NCI-H1930 (cell line): Measurements from ENCODE around the gene KLF2.

Experiments
- DNase-seq, 2 experiments: peaks; one replicate each; lab custom pipeline; 2025; lab: John Stamatoyannopoulos, UW

The KLF2 gene

DNA sequence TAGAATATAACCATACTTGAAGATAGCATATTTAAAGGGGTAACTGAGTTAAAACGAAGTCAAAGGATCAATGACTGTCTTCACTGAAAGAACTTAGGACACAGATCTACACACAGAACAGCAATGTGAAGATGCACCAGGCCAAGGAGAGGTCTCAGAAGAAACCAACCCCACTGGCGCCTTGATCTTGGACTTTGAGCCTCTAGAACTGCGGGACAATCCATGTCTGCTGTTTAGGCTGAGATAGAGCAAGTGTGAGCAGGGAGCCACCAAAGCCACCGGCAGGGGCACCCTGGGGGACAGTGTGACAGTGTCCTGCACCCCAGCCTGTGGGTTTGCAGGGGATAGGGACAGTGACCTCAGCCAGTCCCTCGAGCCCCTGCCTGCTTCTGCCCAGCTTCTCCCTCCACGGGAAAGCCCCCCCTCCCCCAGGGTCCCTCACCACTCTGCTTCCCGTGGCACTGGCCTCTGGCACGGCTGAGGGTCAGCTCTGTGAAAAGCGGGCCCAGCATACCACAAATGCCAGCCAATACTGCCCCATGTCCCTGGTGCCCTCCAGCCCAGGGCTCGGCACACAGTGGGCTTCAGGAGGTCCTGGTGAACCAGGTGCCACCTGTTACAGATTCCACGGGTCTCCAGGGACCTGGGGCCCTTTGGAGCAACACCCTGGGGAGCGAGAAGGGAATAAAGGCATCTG, 40.8 kb downstream of the KLF2 start:
- DNase-seq: no peak

- no peak for DNase-seq
Observed at GRCh38 chr19:16366056-16366432, 41.4 kb downstream of the KLF2 start.

DNA sequence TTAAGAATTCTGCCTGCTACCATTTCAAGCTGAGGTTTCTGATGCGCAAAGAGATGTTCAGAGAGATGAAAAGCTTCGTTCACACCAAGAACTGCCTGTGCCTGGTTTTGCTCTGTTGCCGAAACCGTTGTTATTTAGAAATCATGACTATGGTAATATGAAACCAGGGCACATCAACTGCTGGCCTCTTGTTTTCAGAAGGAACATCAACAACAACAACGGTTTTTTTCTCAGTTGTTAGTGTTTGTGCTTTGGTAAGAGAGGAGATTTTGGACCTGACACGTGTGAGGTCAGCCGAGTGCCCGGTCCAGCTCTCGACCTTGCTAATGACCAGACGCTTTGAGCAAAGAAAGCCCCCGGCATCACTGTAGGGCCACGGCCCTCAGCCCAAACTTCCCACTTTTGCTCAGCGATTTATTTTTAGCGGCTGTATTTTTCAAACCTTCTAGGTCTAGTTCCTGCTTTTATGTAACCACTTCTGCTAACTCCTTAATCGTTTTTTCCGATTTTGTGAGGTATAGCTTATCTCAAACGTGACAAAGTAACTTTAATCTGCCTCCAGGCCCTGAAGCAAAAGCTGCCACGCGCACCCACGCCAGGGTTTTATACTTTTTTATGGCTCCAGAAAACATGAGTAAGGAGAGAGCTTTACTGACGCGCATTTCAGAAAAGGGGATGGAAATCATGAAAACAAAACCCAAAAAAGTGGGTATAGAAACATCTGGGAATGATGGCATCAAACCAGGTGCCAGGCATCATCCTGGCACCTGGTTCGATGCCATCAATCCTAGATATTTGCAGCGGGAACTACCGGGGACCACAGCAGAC, 42.0 kb downstream of the KLF2 start:
- DNase-seq: no peak

GRCh38 chr19:16367261-16367683, 42.6 kb downstream of the KLF2 start:
- no peak for DNase-seq

GRCh38 chr19:16368385-16369305, 44.0 kb downstream of the KLF2 start:
- no peak for DNase-seq

- DNase-seq: no peak
Observed at GRCh38 chr19:16369306-16369663, 44.7 kb downstream of the KLF2 start.

- no peak for DNase-seq
Observed at GRCh38 chr19:16369664-16370576, 45.3 kb downstream of the KLF2 start.

DNA sequence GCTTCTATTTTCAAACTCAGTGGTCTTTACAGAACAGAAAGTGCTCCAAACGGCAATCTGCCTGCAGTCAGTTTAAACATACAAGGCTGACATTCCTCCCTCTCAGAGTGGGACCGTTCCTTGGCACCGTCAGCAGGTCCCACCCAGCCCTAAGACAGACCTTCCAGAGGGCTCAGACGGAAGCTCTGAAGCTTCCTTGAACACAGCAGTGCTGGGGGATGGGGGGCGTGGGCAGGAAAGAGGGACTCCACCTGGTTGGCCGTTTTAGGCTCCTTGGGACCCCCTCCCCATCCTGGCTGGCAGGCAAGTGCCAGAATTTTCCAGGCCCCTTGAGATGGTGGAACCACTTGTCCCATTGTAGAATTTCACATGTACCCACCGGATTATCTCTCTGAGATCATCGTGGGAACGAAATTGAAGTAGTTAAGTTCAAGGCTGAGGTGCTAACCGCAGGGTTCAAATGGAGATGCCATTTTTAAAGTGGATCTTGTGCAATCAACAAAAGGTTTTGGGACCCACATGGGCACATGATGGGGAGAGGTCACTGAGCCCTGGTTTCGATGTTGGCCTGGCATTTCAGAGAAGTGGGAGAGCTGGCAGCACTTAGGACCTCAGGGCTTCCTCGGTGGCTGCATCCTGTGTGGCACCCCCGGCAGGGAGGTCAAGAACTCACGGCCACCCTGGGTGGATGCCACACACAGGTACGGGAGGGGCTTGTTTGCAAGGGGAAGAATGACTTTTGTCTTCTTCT, 46.2 kb downstream of the KLF2 start:
- DNase-seq: no peak

DNA sequence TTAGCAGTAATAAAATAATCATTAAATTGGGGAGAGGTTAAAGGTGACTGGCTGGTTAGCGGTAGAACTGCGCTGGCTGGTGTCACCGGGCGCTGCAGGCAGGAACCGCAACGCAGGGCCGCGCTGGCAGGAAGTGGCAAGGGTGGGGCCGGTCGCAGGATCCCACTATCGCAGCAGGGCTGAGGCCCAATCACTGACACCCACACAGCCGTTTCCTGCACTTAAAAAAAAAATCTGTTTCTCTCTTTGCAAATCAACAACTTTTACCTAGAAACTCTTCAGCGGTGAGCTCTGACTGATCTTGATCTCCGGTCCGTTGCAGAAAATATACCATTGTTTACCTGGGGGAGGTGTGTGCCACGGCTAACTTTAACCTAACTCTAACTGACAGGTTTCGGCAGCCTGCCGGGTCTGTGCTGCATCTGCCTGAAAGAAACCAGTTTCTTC, 46.9 kb downstream of the KLF2 start:
- DNase-seq: no peak

DNA sequence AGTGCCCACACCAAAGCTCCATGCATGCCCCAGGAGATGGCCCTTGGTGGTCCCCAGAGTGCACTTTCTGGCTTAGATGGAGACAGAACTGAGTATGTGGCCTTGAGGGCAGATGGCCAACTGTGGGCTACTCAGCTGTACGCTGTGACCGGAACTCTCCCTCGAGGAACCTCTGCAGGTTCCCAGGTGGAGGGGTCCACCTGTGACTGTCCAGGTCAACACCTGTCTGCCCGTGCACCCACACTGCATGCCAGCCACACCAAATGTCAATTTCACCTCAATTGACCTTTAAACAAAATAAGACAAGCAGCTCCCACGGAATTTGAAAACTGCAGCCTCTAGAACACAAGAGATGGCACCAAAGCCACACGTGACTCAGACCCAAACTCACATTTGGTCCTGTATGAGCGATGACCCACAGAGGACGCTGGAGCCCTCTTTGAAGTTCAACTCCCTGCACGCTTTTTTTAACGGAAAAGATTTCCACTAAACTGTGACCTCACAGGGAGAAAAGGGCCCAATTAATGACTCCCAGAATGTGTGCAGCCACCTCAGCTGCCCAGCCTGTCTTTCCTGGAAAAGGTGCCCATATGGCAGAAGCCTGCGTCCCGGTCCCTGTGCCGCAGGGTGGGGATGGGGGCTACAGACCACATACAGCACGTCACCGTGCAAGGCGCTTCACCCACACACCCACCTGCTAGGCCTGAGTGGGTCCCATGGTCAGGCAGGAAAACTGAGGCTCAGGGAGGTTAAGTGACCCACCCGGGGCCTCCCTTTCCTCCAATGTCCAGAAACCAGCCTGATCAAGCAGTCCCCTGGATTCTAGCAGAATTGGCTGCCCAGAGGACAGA, 47.7 kb downstream of the KLF2 start:
- DNase-seq: no peak

- DNase-seq: no peak
Observed at GRCh38 chr19:16373079-16373478, 48.5 kb downstream of the KLF2 start.

- DNase-seq: no peak
Observed at GRCh38 chr19:16373532-16373931, 48.9 kb downstream of the KLF2 start.

DNA sequence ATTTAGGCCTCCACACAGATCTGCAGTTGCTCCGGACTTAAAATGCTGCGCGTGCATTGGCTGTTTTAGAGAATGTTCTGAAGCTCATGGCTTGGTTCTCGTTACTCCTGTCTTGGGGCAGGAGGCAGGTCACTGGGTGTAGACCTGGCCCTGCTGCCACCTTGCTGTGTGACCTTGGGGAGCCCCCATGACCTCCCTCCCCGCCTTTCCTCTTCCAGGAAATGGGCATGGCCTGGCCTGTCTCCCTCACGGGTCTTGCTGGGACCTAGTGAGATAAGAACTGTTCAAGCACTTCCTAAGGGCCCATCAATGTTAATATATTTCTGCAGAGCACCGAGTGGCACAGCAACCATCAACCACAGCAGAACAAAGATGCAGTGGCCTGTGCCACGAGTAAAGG, 49.4 kb downstream of the KLF2 start:
- DNase-seq: no peak

DNA sequence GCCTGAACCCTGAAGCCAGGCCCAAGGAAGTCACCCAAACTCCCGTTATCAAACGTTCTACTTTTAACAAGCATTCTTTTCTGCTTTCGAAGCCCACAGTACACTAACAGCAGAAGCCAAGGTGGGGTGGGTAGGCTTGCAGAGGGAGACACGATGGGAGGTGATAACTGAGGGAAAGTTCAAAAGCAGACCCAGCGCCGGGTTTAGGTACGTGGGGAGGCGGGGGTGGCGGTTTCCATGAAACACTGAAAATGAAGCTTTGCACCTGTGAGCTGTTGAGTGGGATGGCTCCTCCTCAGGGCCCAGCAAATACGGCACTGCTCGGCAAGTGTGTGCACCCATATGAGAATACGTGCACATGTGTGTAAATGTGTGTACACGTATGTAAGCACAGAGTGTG, 49.8 kb downstream of the KLF2 start:
- no peak for DNase-seq

DNA sequence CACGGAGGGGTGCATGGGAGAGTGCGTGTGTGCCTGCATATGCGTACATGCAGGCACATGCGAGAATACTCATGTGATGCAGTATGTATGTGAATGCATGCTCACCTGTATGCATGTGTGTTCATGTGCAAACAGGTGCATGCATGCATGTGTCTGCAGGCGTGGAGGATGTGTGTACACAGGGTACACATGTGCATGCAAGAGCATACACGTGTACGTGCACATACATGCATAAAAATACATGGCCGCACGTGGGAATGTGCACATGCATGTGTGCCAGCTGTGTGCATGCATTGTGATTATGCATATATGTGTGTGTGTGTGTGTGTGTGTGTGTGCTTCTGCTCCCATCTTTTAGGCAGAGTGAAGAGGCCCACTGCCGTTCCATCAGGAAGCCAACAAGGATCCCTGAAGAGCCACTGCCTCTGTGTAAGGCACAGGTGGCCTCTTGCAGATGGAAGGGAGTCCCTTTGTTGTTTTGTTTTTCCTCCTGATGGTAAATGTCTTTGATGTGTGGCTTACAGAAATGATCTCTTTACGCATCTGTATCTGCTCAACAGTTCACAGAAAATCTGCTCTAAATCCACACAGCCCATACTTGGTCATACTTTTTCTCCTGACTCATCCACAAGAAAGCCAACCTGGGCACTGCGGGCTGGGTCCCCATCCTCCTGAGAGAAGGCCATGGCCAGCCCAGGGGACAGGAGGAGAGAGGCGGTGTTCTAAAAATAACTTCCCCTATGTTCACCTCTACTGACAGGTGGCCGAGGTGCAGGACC, 50.7 kb downstream of the KLF2 start:
- DNase-seq: no peak

- DNase-seq: no peak
Observed at GRCh38 chr19:16375936-16376185, 51.2 kb downstream of the KLF2 start.

GRCh38 chr19:16376241-16376640, 51.6 kb downstream of the KLF2 start:
- no peak for DNase-seq

DNA sequence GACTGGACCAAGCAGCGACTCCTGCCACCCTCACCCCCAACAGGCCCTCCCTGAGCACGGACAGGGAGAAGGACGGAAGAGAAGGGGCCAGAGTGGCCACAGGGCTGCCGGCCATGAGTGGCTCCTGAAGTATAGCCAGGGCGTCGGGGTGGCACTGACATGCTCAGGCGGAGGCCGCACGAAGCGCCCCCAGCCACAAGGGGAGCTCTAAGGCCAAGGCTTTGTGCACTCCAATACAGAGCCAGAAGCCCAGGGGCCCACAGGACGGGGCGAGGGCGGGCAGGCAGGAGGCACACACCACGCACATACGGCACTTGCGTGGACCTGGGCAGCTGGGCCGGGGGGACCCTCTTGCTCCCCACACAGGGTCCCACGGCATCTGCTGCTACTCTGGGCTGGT, 52.0 kb downstream of the KLF2 start:
- no peak for DNase-seq

DNA sequence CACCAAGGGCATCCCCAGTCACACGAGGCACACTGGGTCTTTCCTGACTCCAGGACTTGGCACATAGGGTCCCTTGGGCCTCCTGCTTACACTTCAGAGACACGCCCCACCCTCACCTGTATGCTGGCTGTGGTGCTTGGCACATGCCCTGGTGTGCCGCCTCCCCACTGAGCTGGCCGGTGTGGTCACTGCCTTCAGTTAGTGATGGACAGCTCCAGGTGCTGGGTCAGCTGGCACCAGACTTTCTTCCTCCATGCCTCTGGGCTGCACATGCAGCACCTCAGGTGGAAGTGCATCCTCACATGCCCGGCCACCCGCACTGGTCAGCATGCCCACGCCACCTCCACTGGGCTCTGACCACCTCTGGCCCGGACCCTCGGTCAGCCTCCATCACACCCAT, 52.9 kb downstream of the KLF2 start:
- no peak for DNase-seq
